Measurements from ENCODE around the gene DEFB129. TPM values are rescaled to one million over a fixed set of nuclear protein-coding genes. Genes with fewer than 3 reads are reported as not detected.

The DEFB129 gene
- total and polyA plus RNA-seq, 9 of the 15 experiments (the other 6 are each of a cell fraction or from before 2014, with no cell fraction given): not detected

- Histone ChIP-seq H3K4me3 (no peak overlapping the region), H3K9me3 (replicated peaks; ENCODE audit: control insufficient read depth, insufficient read depth, low read depth, low read length) (no peaks in the 10 kb centered on the region), H3K4me2 (ENCODE audit: insufficient read depth, low read length) (no peak overlapping the region), H3K36me3 (ENCODE audit: control insufficient read depth, insufficient read depth, low read length) (no peaks in the 10 kb centered on the region), H3K4me1 (replicated peaks in 1 of 2; ENCODE audit: control insufficient read depth in 2 of 2, insufficient read depth in 2 of 2, low read length in 2 of 2) (no peaks in the 10 kb centered on the region; a peak in 2 of 5 replicates), H3K27ac (ENCODE audit: extremely low read depth, low read depth, low read length) (no peak overlapping the region; the same call in 2 of the 3 replicates), H4K20me1 (replicated peaks; ENCODE audit: control insufficient read depth, insufficient read depth, low read length) (no peaks in the 10 kb centered on the region), H3K27me3 (ENCODE audit: control insufficient read depth in 2 of 2, insufficient read depth in 2 of 2, low read length in 2 of 2) (no peaks in the 10 kb centered on the region), H2AFZ (ENCODE audit: low read depth, low read length) (peak overlapping the region; percentile 62), H3K79me2 (ENCODE audit: control insufficient read depth, insufficient read depth, low read length) (no peaks in the 10 kb centered on the region), H3K9me1 (ENCODE audit: control insufficient read depth, insufficient read depth, low read length) (no peaks in the 10 kb centered on the region), H3K9ac (ENCODE audit: insufficient read depth in 1 of 2, low read depth in 2 of 2, low read length in 2 of 2) (no peak overlapping the region)
- POLR2A ChIA-PET: no interaction called here
- no peak for FAIRE-seq
- peak in 1 of 4 experiments; percentile 28 for DNase-seq (ENCODE audit: extremely low read depth in 1 of 4, low spot score in 3 of 4)
- BruUV-seq (replicated peaks): no TSS peak
- in situ Hi-C loops (cut with MboI) (no loop called here), intact Hi-C loops (cut with micrococcal nuclease) (no loop called here)
- 10% methylated on average over 2 of the region's 2 CpGs for WGBS (ENCODE audit: insufficient coverage, low coverage, missing lambda C conversion rate)
- TF ChIP-seq HDAC1 (IDR thresholded peaks at IDR 0.05): no peak
- no peak for TF ChIP-seq TSC22D4 (tag; IDR thresholded peaks at IDR 0.05)
- TF ChIP-seq GABPA (tag; conservative IDR thresholded peaks at IDR 0.05; ENCODE audit: low read depth): peak; percentile 66
- peak; percentile 3 for TF ChIP-seq MEIS2 (IDR thresholded peaks at IDR 0.05; ENCODE audit: partially characterized antibody)
- TF ChIP-seq CEBPG (CRISPR knock-in tag; IDR thresholded peaks at IDR 0.05): no peak
- 0 out of 4 replicates have a peak, but pooled peaks of 1 of the 2 experiments have one; percentile 27 for TF ChIP-seq CEBPG (tag; conservative IDR thresholded peaks at IDR 0.05 in 1 of 2, IDR thresholded peaks at IDR 0.05 in 1 of 2)
- TF ChIP-seq RCOR1 (IDR thresholded peaks at IDR 0.05; ENCODE audit: borderline replicate concordance in 1 of 2, low read depth in 2 of 2, low read length in 2 of 2): no peak
- no peak for TF ChIP-seq HNRNPH1 (optimal IDR thresholded peaks at IDR 0.05; ENCODE audit: low read depth, low read length)
- peak; percentile 14; the same call in 1 of the 2 replicates for TF ChIP-seq ETV1 (tag; conservative IDR thresholded peaks at IDR 0.05; ENCODE audit: low read depth)
- CTCF ChIA-PET (ENCODE audit: low intra/inter-chr PET ratio): no interaction called here
- ATAC-seq: no peak
Observed at GRCh38 chr20:251354-251753, 24.3 kb downstream of the DEFB129 start.

Measured in K562 (cell line).